AG09309 (cell line): Measurements from ENCODE around the gene GABBR2.

Experiments
- DNase-seq: peaks from one replicate; pipeline ENCODE4 v3.0.0-alpha.2; 2010; ENCODE audit warnings: low read depth
- H3K4me3 ChIP-seq: 2 replicates; pipeline ENCODE4 v1.5.1; 2011; ENCODE audit warnings: mild to moderate bottlenecking, low read depth, low read length, moderate library complexity; ENCODE audit not compliant: control insufficient read depth
- TF ChIP-seq, protein P1 (sequence below): IDR thresholded peaks from 2 replicates; pipeline ENCODE4 v1.5.1; 2011; ENCODE audit warnings: mild to moderate bottlenecking, low read depth, low read length, inconsistent platforms; ENCODE audit not compliant: insufficient read depth, control insufficient read depth; ENCODE audit errors: missing control alignments

GABBR2 gene

DNA sequence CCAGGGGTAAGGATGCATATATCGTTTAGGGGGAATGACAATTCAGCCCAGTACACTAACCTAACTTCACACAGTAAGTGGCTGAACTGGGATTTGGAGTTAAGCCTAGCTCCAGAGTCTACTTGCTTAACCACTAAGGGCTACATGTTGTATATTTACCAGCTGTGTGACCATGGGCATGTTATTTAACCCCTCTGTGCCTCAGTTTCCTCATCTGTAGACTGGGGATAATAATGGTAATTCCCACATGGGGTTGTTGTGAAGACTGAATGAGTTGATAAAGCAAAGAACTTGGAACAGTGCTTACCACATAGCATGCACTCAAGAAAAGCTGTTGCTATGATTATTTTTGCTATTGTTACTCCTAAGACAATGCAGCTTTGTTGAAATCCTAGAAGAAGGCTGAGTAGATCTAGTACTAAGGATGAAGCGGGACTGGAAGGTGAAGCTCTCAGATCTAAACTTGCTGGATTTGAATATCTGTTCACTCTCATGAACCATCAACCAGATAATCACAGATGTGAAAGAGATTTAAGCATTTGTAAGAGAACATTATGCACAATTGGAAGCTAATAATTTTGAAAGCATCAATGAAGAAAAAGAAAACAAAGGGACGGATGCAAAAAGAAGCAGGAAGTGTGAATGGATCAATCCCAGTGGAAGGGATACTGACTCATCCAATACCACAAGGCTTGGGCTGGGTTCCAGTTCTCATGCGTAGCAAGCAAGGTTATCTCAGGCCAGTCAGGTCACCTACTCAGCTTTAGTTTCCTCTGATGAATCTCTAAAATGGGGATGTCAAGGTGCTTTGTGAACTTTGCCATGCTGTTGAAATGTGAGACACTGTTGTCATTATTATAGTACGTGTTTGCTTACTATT lies 374.8 kb downstream of the GABBR2 start:
- no peak for DNase-seq
- H3K4me3 ChIP-seq = no peak overlapping the region

DNA sequence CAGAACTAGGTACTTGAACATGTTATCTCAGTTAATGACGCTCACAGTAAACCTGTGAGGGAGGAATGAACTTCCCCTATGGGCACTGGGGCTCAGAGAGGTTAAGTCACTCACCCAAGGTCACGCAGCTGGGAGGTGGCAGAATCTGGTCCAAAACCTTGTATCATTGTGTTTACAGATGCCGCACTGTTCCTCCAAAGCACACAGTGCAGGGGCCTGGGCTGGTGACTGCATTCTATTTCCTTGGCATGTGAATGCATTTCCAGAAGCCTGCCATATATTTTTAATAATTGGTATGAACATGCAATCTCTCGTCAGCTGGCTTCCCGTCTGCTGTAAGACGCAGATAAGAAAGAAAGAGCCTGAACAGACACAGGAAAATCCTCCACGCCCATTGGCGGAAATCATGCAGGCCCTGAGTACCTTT lies 376.3 kb downstream of the GABBR2 start:
- DNase-seq = no peak
- H3K4me3 ChIP-seq = no peak overlapping the region
- TF ChIP-seq, protein P1, sequence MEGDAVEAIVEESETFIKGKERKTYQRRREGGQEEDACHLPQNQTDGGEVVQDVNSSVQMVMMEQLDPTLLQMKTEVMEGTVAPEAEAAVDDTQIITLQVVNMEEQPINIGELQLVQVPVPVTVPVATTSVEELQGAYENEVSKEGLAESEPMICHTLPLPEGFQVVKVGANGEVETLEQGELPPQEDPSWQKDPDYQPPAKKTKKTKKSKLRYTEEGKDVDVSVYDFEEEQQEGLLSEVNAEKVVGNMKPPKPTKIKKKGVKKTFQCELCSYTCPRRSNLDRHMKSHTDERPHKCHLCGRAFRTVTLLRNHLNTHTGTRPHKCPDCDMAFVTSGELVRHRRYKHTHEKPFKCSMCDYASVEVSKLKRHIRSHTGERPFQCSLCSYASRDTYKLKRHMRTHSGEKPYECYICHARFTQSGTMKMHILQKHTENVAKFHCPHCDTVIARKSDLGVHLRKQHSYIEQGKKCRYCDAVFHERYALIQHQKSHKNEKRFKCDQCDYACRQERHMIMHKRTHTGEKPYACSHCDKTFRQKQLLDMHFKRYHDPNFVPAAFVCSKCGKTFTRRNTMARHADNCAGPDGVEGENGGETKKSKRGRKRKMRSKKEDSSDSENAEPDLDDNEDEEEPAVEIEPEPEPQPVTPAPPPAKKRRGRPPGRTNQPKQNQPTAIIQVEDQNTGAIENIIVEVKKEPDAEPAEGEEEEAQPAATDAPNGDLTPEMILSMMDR = no peak

More for the DNA sequence above, 374.8 kb downstream of the GABBR2 start:
- TF ChIP-seq, protein P1 = no peak

DNA sequence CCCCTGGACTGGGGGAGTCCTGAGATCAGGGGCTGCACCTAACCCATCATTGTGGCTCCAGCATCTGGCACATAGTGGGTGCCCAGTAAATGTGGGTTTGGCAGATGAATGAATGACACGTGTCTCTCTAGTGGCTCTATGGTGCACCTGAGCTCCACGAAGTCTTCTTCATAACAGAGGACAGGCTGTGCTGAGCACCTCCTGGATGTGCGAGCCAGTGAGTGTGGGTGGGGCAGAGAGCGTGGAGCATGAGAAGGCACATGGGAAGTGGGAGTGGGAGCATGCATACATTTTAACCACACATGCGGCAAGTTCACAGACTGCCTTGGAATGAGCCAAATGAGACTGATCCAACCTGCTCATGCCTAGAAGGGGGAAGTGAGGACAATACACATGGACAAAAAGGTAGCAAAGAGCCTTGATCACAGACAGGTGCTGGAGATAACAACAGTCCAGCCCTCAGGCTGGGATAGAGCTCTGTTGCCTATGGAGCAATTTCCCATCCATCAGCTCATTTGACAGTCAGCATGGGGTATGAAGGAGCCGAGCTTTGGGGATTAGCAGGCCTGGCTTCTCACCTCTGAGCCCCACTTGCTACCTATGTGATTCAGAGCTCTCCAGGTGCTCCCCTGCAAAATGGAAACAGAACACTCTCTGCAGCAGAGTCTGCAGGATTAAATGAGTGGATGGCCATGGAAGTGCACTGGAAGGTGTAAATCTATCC lies 377.0 kb downstream of the GABBR2 start:
- no peak for DNase-seq
- H3K4me3 ChIP-seq = no peak overlapping the region
- TF ChIP-seq, protein P1 = no peak

DNA sequence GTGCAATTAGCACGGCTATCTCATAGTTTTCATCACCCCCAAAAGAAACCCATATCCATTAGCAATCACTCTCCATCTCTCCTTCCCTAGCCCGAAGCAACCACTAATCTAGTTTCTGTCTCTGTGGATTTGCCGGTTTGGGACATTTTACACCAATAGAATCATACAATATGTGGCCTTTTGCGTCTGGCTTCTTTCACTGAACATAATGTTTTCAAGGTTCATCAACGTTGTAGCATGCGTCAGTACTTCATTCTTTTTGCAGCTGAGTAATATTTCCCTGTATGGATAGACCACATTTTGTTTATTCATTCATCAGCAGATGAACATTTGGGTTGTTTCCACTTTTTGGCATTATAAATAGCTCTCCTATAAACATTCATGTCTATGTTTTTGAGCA lies 377.9 kb downstream of the GABBR2 start:
- TF ChIP-seq, protein P1 = no peak

DNA sequence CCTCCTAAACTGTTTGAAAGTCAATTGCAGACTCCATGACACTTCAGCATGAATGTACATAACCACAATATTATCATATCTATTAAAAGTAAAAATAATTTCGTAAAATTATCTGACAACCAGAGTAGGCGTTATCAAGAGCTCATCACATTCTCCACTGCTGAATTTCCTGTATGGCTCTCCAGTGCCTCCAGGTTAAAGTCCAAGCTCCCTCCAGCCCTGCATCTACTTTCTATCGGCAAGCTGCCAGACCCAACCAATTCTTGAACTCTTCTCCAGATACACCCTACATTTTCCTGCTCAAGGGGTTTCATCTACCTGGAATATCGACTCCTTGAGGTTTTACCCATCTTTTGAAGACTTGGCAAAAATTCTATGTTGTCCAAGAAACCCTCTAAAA lies 378.8 kb downstream of the GABBR2 start:
- TF ChIP-seq, protein P1 = no peak
- H3K4me3 ChIP-seq = no peak overlapping the region
- DNase-seq = no peak

More for the DNA sequence above, 377.9 kb downstream of the GABBR2 start:
- no peak overlapping the region for H3K4me3 ChIP-seq
- peak; percentile 57 for DNase-seq

DNA sequence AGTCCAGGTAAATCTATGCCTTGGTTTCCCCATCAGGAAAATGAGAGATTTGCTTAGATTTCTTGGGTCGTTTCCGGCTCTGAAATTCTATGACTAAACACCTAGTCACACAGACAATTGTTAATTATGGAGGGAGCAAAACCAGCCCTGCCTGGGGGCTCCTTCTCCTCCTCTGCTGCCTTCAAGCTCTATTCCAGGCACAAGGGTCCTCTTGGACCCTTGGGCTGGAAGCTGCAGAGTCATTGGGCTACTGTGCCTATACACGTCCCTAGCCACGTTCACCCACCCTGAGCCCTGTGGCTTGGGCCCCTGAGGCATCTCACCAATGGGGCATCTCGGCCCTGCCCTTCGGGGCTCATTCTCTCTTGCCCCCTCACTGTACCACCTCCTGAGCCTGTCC lies 379.5 kb downstream of the GABBR2 start:
- TF ChIP-seq, protein P1 = no peak
- DNase-seq = no peak
- H3K4me3 ChIP-seq = no peak overlapping the region
